HEK293T (cell line): ENCODE measurements around the gene SLC41A3.

Experiments used
- CTCF ChIA-PET: fragments of 350-600 bp; formaldehyde crosslinking; extraction: SDS; loops from one replicate; lab custom pipeline; 2021; ENCODE audit warnings: antibody characterized with exemption, inconsistent platforms; lab: Yijun Ruan, JAX
- POLR2A ChIA-PET: fragments of 350-600 bp; formaldehyde crosslinking; extraction: SDS; loops from one replicate; lab custom pipeline; 2020; ENCODE audit warnings: antibody characterized with exemption, inconsistent platforms; lab: Yijun Ruan, JAX
- DNase-seq: peaks from one replicate; pipeline ENCODE4 v3.0.0; 2012; ENCODE audit warnings: mixed read lengths; ENCODE audit errors: extremely low spot score
- ARNT ChIP-seq: fragments of 450-650 bp; IDR thresholded peaks from 2 replicates; pipeline ENCODE4 v1.6.1; 2017; ENCODE audit warnings: mild to moderate bottlenecking
- BHLHE40 ChIP-seq: fragments of 450-650 bp; IDR thresholded peaks from 2 replicates; pipeline ENCODE4 v1.6.1; 2016; ENCODE audit warnings: mild to moderate bottlenecking, moderate library complexity, borderline replicate concordance
- CTBP1 ChIP-seq: fragments of 450-650 bp; IDR thresholded peaks from 2 replicates; pipeline ENCODE4 v1.6.1; 2016; ENCODE audit warnings: borderline replicate concordance
- ELF4 ChIP-seq: fragments of 450-650 bp; IDR thresholded peaks from 2 replicates; pipeline ENCODE4 v1.6.1; 2017; ENCODE audit warnings: antibody characterized with exemption
- FOXA1 ChIP-seq: fragments of 450-650 bp; IDR thresholded peaks from 2 replicates; pipeline ENCODE4 v1.6.1; 2016; ENCODE audit warnings: mild to moderate bottlenecking
- FOXK2 ChIP-seq: fragments of 450-650 bp; IDR thresholded peaks from 2 replicates; pipeline ENCODE4 v1.6.1; 2016; ENCODE audit warnings: mild to moderate bottlenecking
- FOXM1 ChIP-seq: fragments of 450-650 bp; IDR thresholded peaks from 2 replicates; pipeline ENCODE4 v1.6.1; 2017; ENCODE audit warnings: mild to moderate bottlenecking, borderline replicate concordance
- HDGF ChIP-seq: fragments of 450-650 bp; IDR thresholded peaks from 2 replicates; pipeline ENCODE4 v1.6.1; 2017; ENCODE audit warnings: antibody characterized with exemption, borderline replicate concordance
- L3MBTL2 ChIP-seq: fragments of 450-650 bp; conservative IDR thresholded peaks from 2 replicates; pipeline ENCODE4 v1.6.1; 2016; ENCODE audit warnings: mild to moderate bottlenecking
- LEF1 ChIP-seq: fragments of 450-650 bp; IDR thresholded peaks from 2 replicates; pipeline ENCODE4 v1.6.1; 2017; ENCODE audit warnings: mild to moderate bottlenecking, borderline replicate concordance
- NFRKB ChIP-seq: fragments of 450-650 bp; IDR thresholded peaks from 2 replicates; pipeline ENCODE4 v1.6.1; 2016; ENCODE audit warnings: mild to moderate bottlenecking, moderate library complexity
- PKNOX1 ChIP-seq: fragments of 450-650 bp; IDR thresholded peaks from 2 replicates; pipeline ENCODE4 v1.6.1; 2016
- SP1 ChIP-seq: fragments of 450-650 bp; IDR thresholded peaks from 2 replicates; pipeline ENCODE4 v1.6.1; 2017
- SUZ12 ChIP-seq: fragments of 450-650 bp; IDR thresholded peaks from 2 replicates; pipeline ENCODE4 v1.6.1; 2016; ENCODE audit warnings: mild to moderate bottlenecking
- TARDBP ChIP-seq: fragments of 450-650 bp; IDR thresholded peaks from 2 replicates; pipeline ENCODE4 v1.6.1; 2016
- ZNF384 ChIP-seq: fragments of 450-650 bp; IDR thresholded peaks from 2 replicates; pipeline ENCODE4 v1.6.1; 2016

SLC41A3 gene

GRCh38 chr3:126110431-126111125 is 26.7 kb upstream of the SLC41A3 start:
- DNase-seq, result no peak
- ChIA-PET CTCF (no interaction called here), POLR2A (no interaction called here)
- TF ChIP-seq ELF4, result no peak
- no peak for TF ChIP-seq FOXM1
- no peak for TF ChIP-seq TARDBP
- TF ChIP-seq LEF1, result no peak
- TF ChIP-seq ARNT, result no peak
- TF ChIP-seq FOXK2, result no peak
- TF ChIP-seq FOXA1, result no peak
- TF ChIP-seq PKNOX1, result no peak
- no peak for TF ChIP-seq NFRKB
- TF ChIP-seq BHLHE40, result no peak

- DNase-seq, result no peak
- CTCF ChIA-PET, result no interaction called here
- POLR2A ChIA-PET, result no interaction called here
- no peak for TF ChIP-seq ZNF384
- no peak for TF ChIP-seq CTBP1
- no peak for TF ChIP-seq FOXK2
Measured at GRCh38 chr3:126109880-126110235, 25.9 kb upstream of the SLC41A3 start.

GRCh38 chr3:126109146-126109879 is 25.4 kb upstream of the SLC41A3 start:
- POLR2A ChIA-PET, result no interaction called here
- CTCF ChIA-PET, result no interaction called here
- no peak for DNase-seq
- TF ChIP-seq L3MBTL2, result no peak
- TF ChIP-seq ZNF384, result no peak
- TF ChIP-seq ELF4, result no peak
- TF ChIP-seq ARNT, result no peak
- no peak for TF ChIP-seq SUZ12
- TF ChIP-seq SP1, result no peak
- no peak for TF ChIP-seq LEF1
- TF ChIP-seq CTBP1, result no peak
- no peak for TF ChIP-seq BHLHE40
- no peak for TF ChIP-seq FOXM1
- TF ChIP-seq PKNOX1, result no peak
- TF ChIP-seq FOXA1, result no peak
- TF ChIP-seq TARDBP, result no peak
- no peak for TF ChIP-seq FOXK2

- CTCF ChIA-PET, result no interaction called here
- POLR2A ChIA-PET, result no interaction called here
- DNase-seq, result no peak
- TF ChIP-seq SP1 (no peak), NFRKB (no peak), PKNOX1 (no peak), ELF4 (no peak), FOXA1 (no peak), HDGF (no peak), LEF1 (no peak), BHLHE40 (no peak)
Measured at GRCh38 chr3:126108676-126109050, 24.7 kb upstream of the SLC41A3 start.

- ChIA-PET POLR2A (no interaction called here), CTCF (no interaction called here)
- DNase-seq, result no peak
- TF ChIP-seq CTBP1 (no peak), BHLHE40 (no peak), ARNT (no peak), FOXA1 (no peak), HDGF (no peak), FOXK2 (no peak), LEF1 (no peak), PKNOX1 (no peak), FOXM1 (no peak), ZNF384 (no peak), SUZ12 (no peak), NFRKB (no peak), SP1 (no peak), L3MBTL2 (no peak), ELF4 (no peak), TARDBP (no peak)
Measured at GRCh38 chr3:126107957-126108675, 24.2 kb upstream of the SLC41A3 start.
